NCI-H2107 (cell line): Measurements from ENCODE around the gene DGCR2.
"Not testable (repeated sequence)": the region's sequence is repeated elsewhere in the genome, so short reads cannot be mapped to it uniquely, and the experiment has no call there.

Experiments
- DNase-seq: peaks from one replicate; lab custom pipeline; 2025; lab: John Stamatoyannopoulos, UW

The DGCR2 gene

DNA sequence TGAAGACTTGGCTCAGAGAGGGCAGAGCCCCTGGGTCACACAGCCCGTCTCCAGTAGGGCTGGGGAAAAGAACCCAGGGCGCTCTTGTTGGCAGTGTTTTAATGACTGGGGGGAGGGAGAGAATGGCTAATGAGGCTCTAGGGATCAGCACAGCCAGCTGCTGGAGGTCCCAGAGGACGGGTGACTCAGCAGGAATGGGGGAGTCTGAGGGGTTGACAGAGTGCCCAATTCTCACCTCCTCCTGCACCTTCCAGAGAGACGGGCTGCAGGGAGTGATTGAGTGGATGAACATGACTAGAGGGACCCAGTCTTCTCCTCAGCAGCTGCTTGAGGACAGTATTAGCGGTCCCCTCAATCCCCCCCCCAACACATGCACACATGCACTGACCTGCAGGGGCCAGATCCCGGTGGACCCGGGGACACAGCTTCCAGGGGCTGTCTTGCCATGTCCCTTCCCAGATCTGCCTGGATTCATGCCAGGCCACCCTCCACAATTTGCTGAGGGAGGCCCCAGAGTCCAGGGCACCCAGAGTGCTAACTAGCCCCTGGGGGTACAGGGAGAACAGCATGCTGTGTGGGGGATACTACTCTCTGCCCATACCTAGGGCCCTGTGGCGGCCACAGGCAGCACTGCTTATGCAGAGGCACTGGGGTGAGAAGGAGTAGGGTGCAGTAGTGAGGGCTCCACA, 94.7 kb downstream of the DGCR2 start:
- DNase-seq = not testable (repeated sequence)

DNA sequence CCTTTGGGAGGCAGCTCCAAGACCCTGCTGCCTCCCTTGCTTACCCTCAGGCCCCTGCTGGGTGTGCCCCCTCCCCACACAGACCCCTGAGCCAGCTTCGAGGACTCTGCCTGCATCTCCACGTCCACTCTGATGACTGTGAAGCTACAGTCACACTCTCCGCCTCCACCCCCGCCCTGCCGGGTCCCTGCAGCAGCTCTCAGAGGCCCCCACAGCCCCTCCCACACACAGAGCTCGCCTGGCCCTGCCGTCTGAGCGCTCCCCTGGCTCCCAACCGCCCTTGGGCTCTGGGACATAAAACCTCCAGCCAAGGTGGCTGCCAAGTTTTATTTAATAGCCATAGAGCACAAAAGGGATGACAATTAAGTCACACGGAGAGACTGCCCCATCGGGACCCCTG, 96.1 kb downstream of the DGCR2 start:
- not testable (repeated sequence) for DNase-seq

DNA sequence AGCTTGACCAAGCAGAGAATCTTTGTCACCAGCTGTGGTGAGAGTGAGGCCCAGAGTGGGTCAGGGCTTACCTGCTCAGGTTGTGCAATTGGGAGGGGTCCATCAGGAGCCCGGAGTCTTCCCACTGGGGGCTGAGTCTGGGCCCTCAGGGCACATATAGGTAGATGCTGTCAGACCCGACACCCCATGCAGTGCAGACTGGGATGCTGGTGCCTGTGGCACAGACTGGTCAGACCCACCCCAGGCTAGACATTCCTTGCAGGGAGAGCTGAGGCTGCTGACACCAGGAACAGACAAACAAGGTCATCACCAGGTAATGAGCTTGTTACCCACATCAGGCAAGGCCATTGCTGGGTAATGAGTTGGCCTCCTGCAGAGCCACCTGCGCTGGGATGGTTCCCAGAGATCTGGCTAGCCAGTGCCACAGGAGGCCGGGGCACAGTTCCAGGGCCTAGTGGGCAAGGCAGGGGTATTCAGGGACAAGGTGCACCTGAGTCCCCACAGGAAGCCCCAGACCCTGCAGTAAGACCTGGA, 97.2 kb downstream of the DGCR2 start:
- DNase-seq = not testable (repeated sequence)

DNA sequence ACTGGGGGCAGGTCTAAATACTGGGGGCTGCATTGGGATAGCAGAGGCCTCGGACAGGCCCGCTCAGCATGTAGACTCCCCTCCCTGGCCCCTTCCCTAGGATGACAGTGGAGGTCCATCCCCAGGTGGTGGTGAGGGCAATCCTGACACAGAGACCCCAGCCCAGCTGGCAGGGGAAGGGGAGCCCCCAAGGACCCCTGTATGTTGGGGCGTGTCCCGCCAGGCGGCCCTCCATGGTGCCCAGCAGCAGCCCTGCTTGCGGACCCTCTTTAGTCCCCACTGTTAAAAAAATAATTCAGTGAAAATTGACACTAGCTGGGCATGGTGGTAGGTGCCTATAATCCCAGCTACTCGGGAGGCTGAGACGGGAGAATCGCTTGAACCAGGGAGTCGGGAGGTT, 98.3 kb downstream of the DGCR2 start:
- DNase-seq = not testable (repeated sequence)

DNA sequence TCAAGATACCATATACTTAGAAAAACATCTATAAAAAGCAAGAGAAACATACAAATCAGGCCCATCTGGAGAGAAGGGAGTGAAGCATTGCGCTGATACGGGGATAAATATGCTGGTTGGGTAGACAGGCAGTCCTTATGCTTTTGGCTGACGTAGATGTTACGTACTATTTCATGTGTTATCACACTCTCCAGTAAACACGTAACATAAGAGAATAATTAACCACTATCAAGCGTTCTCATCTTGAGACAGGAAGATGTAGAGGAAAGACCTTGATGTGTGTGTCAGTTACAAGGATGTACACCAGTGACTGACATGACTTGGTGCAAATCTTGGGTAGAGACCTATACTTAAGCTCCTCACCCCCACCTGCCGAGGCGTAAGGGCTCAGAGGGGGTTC, 99.5 kb downstream of the DGCR2 start:
- no peak for DNase-seq

DNA sequence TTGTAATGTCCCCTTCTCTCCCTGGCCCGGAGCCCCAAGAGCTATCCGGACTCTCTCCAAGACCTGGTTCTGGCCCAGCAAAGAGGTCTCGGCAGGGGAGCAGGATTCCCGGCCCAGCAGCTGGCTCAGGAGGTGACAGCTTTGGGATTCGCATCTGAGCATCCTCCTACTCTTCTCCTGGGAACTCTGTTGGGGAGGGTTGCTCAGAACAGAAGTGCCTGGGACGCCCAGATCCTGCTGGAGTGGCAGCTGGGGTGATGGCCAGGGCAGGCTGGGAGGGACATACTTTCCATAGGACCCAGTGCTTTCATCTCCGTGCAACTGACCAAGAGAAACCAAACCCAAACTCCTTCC, 102.6 kb downstream of the DGCR2 start:
- no peak for DNase-seq

DNA sequence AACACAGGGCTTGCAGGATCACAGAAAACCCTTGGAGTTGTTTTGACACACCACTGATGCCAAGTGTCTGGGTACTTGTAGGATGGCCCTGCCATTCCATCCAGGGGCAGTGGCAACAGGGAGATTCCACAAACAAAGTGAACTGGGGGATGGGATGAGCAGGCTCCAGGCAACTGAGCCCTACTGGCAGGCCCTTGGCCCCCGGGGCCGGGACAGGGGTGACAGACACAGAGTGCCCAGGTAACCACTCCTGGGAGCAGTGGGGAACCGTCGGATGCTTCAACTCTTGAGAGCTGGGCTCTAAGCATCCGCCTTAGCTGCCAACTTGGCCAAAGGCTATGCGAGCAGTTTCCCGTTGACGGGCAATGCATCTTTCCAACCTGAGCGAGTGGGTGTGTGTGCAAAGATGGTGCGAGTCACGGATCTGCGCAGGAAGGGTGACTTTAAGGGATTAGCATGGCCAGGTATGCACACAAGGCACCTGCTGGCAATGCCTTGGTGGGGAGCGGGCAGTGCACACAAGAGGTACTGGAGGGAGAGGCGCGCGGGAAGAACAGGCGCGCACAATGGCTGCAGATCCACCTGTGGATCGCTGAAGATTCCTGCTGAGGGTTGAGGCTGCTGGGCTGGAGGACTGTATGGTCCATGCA, 103.1 kb downstream of the DGCR2 start:
- DNase-seq = no peak

DNA sequence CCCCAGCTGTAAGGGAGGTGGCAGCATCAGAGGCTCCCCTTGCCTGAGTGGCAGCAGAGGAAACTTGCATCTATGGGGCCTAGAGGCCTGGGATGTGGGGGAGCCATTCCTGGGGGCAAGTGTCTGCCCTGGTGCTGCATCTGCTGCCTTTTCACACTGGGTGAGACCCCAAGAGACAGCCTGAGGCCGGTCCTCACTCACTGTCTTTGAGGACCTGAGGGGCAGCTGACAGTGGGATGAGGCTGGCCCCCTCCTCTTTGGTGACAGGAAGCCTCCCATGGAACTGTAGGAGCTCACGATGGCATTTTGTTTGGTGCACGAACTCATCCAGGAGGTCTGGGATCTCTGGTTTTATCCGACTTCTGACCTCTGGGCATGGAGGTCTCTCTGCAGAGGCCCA, 104.0 kb downstream of the DGCR2 start:
- no peak for DNase-seq

DNA sequence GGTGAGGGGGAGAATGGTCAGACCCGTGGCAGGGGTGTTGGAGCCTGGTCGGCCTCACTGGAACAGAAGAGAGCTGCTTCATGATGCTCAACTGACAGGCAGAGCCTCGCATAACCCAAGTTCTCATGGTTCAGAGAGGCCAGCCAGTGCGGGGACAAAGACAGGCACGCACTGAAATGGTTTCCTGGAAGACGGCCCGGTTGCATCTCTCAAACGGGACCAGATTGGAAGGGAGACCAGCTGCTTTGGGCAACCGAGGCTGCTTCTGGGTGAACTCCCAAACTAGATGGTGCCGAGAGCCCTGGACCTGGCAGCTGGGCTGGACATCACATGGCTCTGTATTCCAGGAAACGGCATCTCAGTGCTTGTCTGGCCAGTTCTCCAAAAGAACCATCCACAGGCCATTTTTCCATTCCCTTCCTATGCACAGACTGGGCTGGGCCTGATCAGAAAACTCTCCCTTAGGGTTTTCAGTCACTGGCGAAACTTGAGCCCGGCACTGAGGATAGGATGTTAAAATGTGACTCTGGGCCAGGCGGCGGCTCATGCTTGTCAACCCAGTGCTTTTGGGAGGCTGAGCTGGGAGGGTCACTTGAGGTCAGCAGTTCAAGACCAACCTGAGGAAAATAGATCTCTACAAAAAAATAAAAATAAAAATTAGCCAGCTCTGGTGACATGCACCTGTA, 106.0 kb downstream of the DGCR2 start:
- no peak for DNase-seq

DNA sequence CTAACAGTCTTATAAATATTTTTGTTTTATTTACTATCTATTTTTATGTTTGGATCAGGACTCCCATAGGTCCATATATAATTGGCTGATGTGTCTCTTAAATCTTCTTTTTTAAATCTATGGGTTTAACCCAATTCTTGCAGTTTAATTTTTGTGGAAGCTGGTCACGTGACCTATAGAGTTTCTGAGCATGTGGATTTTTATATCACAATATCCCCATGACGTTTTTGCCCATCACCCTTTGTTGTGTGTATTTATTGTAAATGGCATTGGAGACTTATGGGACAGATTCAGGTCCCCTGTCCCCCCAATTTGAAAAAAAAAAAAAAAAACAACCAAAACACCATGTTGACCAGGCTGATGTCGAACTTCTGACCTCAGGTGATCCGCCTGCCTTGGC, 107.3 kb downstream of the DGCR2 start:
- no peak for DNase-seq

DNA sequence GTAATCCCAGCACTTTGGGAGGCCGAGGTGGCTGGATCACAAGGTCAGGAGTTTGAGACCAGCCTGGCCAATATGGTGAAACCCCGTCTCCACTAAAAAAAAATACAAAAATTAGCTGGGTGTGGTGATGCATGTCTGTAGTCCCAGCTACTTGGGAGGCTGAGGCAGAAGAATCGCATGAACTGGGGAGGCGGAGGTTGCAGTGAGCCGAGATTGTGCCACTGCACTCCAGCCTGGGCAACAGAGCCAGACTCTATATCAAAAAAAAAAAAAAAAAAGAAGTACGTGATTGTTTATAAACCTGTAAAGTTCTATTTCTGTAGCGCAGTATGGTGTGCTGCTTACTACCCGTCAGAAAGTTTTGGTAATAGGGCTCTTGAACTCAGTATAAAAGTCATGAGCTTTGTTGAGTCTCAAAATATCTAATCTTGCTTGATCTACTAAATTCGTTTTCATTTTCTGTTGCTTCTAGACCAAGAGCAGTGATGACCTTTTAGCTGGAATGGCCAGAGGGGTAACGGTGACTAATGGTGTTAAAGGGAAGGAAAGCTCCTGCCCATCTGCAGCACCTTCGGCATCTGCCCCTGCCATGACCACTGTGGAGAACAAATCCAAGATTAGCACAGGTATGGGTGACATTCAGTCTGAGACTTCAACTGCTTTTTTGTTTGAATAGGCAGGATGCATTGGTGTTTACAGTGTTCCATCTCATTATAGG, 108.2 kb downstream of the DGCR2 start:
- not testable (repeated sequence) for DNase-seq

DNA sequence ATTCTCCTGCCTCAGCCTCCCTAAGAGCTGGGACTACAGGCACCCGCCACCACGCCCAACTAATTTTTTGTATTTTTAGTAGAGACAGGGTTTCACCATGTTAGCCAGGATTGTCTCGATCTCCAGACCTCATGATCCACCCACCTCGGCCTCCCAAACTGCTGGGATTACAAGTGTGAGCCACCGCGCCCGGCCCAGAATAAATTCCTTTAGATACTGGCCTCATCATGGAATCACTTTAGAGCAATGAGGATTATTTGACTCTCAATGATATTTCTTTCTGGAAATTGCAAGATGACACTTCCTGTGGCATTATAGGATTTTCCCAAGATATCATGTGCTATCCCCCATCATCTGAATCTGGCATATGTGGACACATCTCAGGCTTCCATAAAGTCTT, 108.8 kb downstream of the DGCR2 start:
- DNase-seq = not testable (repeated sequence)

DNA sequence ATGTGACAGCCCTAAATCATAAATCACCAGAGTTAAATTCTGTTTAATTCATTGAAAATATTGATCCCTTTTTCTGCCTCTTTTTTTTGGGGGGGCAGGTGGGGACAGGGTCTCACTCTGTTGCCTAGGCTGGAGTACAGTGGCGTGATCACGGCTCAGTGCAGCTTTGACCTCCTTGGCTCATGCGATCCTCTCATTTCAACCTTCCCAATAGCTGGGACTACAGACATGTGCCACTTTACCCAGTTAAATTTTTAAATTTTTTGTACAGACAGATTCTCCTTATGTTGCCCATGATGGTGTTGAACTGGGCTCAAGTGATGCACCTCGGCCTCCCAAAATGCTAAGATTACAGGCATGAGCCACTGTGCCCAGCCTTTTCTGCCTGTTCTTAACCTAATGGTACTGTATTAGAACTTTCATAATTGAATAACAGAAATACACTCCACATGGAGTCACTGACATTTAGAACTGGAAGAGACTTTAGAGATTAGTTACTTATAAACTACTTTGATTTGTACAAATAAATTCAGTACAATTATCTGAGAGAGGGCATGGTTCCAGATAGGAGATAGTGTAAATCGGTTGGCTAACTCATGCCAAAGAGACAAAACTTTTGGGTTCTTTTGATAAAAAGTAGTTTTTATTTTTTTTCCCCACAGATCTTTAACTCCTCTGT, 109.8 kb downstream of the DGCR2 start:
- DNase-seq = no peak

DNA sequence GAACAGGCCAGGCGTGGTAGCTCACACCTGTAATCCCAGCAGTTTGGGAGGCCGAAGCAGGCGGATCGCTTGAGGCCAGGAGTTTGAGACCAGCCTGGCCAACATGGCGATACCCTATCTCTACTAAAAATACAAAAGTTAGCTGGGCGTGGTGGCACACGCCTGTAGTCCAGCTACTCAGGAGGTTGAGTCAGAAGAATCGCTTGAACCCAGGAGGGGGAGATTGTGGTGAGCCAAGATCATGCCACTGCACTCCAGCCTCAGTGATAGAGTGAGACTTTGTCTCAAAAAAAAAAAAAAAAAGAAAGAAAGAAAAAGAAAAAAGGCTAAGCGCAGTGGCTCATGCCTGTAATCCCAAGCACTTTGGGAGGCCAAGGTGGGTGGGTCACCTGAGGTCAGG, 110.6 kb downstream of the DGCR2 start:
- DNase-seq = not testable (repeated sequence)

DNA sequence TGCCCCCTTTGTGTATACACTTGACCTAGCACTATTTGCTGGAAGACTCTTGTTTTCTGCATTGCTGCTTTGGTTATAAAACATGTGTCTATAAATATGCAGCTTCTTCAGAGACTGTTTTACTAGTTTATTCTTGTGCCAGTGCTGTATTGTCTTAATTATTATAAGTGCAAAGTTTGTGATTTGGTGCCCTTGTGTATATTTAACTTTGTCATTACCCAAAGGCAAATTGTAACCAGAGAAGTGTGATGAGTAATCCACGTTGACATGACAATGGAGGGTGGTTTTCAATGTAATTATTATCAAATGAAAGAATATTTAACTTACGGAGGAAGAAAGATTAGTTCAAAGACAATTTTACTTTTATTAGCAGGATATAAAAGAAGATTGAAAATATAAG, 111.1 kb downstream of the DGCR2 start:
- DNase-seq = no peak

DNA sequence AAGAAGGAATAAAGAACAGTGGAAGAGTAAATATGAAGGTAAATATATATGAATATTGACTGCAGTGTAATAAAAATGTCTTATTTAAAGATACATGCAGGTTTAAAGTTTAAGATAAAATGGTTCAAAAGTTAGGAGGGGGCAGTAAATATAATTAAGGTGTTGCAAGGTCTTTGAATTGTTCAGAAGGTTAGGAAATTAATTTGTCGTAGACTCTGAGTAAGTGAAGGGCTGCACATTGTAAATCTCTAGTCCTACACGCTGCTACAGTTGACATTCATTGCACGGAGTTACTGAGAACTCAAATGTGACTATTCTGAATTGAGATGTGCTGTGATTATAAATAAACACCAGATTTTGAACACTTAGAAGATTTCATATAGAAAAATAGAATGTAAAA, 116.3 kb downstream of the DGCR2 start:
- no peak for DNase-seq

DNA sequence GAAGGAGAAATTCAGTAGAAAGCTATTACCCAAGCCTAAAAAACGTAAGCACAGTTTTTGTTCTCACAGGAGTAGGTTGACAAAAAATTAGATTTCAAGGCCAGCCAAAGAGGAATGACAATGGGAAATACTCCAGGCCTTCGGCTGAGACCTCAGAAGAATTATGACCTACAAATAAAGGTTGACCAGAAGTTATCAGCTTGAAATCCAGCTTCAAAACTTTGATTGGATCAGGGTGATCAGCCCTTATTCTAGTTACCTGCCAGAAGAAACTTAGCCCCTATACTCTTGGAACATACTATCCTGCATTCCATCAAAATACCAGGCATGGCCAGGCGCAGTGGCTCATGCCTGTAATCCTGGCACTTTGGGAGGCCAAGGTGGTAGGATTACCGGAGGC, 117.7 kb downstream of the DGCR2 start:
- DNase-seq = no peak

DNA sequence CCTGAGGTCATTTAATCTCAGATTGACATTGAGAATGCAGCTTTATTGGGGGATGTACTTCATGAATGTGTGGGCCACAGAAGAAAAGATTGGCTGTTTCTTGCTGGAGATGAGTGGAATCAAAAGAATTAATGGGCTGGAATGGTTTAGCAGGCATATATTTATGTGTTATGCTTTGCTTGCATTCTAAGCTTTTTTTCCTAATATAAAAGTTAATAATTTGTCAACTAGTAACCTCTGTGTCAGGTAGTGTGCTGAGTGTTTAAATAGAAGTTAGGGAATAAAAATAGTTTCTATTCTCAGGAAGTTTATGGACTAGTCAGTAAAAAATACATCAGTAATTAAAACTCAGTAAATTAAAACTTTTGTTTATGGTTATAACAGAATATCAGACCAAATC, 118.7 kb downstream of the DGCR2 start:
- no peak for DNase-seq

DNA sequence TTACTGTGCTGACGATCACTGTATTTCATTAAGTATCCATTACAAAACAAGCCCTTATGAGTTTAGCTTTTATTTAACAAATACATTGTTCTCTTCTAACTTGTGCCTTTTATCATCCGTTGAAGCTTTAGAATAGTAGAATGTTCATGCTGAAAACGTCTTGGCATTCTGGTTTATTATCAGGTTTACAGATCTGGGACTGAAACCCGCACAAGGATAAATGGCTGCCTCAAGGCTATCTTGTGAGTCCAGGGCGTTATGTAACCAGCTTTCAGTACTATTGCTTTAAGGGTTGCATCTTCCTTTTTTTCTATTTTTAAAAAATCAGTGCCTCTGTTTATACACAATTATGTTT, 119.6 kb downstream of the DGCR2 start:
- DNase-seq = no peak

DNA sequence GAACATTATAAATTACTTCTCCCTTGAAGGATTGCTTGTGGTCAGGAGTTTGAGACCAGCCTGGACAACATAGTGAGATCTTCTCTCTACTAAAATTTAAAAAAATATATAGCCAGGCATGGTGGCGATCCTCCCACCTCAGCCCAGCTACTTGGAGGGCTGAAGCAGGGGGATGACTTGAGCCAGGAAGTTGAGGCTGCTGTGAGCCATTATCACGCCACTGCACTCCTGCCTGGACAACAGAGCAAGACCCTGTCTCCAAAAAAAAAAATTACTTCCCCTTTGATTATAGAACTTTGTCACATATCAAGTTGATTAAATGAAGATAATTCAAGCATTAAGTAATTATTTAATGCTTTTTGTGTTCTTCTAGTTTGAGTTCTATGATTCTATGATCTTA, 121.0 kb downstream of the DGCR2 start:
- DNase-seq = no peak

DNA sequence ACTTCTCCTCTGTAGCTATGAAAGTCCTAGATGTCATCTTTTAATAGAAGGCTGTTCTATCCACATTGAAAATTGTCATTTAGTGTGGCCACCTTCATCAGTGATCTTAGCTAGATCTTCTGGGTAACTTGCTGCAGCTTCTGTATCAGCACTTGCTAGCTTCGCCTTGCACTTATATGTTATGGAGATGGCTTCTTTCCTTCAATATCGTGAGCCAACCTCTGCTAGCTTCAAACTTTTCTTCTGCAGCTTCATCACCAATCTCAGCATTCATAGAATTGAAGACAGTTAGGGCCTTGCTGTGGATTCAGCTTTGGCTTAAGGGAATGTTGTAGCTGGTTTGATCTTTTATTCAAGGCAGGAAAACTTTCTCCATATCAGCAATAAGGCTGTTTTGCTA, 122.1 kb downstream of the DGCR2 start:
- not testable (repeated sequence) for DNase-seq

DNA sequence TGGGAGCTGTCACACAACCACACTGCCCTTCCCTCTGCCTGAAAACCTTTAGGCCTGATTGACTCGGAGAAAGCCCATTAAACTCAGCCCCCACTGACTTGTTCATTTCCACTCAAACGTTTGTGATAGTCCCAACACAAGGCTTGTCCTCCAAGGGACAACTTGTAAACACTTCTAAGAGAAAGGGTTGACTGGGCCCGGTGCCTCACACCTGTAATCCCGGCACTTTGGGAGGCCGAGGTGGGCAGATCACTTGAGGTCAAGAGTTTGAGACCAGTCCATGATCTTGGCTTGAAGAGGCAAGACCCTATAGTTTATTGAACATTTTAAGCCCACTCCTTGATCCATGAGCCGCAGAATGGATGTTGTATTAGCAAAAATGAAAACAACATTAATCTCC, 122.8 kb downstream of the DGCR2 start:
- no peak for DNase-seq
